DMS79 (cell line): ENCODE results near the gene GPHA2.

Experiments used
- DNase-seq: peaks from one replicate; lab custom pipeline; 2025; lab: John Stamatoyannopoulos, UW

The GPHA2 gene

DNA sequence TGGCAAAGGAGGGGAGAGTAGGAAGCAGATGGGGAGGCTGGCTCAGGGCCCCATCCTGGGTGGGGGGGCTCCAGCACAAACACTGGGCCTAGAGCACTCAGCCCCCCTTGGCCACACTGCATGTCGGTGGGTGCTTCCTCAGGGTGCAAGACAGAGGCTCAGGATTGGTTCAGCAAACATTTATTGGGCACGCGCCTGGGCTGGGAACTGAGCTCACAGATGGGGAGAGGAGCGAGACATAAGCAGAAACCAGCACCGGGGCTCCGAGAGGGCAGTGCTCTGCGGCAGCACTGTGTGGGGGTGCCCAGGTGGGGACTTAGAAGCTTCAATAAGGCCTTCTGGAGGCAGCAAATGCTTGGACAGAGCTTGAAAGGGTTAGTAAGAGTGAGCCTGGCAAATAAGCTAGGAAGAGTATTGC, 45.2 kb downstream of the GPHA2 start:
- DNase-seq: no peak

DNA sequence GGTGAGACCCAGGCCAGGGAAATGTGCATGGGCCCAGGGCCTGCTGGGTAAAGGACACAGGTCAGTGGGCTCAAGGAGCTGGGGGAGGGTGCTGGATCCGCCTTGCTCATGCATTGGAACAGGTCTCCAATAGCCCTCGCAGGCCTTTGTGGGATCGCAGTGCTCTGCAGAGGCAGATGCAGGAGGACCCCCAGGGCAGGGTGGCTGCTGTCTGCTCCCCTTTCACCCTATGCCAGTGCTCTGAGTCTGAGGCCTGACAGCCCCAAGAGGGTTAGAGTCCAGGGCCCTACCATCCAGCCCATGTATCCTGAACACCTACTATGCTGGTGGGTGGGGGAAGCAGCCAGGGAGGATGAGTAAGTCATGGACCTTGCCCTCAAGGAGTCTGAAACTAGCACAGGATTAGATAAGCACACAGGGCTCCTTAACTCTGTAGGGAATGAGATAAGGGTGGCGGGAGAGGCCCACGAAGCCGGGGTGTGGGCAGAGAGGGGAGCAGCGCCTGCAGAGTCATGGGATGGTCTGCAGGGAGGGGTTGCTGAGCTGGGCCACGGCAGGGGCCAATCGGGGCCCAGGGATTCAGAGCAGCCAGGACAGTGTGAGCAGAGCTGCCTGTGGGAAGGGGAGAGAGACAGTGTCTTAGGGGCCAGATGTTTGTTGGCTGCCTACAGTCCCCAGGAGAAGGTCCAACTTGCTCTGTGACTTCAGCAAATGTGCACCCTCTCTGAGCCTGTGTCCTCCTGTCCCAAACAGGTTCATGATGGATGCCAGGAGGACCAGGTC, 46.8 kb downstream of the GPHA2 start:
- no peak for DNase-seq

DNA sequence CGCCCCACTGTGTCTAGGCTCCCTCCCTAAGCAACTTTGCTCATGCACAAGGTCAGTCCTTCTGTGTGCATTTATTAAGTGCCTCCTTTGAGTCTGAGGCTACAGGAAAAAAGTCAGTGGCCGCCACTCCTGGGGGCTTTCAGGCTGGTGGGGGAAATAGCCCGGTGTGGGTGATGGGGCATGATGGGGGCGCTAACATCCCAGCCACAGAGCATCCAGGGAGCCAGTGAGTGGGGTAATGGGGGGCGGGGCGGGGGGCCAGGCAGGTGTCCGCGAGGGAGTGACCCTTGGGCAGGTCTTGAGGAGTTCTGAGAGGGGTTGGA, 47.3 kb downstream of the GPHA2 start:
- no peak for DNase-seq

DNA sequence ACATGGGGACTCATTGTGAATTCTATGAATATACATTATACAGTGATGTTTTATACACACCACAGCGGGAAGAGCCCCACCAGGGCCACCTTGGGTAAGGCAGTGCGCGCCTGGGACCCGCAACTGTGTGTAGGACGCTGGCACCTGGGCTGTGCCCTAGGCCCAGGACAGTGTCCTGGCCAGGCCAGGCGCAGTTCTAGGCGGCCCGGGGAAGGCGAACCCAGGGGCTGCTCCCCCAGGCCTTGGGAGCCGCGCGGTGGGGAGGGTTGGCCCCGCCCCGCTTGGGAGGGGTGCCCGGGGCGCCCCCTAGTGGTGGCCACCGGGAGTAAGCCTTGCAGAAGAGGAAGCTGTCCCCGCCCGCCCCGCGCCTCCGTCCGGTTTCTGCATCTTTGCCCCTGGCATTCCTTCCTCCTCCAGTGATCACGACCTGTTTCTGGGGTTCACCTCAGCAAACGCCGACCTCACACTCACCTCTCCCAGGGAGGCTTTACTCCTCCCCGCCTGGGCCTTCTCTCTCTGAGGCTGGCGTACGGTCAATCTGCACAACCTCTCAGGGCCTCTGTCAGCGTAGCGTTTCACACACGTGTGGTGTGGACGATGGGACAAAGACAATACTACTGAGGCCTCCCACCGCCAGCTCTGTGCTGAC, 47.8 kb downstream of the GPHA2 start:
- no peak for DNase-seq

DNA sequence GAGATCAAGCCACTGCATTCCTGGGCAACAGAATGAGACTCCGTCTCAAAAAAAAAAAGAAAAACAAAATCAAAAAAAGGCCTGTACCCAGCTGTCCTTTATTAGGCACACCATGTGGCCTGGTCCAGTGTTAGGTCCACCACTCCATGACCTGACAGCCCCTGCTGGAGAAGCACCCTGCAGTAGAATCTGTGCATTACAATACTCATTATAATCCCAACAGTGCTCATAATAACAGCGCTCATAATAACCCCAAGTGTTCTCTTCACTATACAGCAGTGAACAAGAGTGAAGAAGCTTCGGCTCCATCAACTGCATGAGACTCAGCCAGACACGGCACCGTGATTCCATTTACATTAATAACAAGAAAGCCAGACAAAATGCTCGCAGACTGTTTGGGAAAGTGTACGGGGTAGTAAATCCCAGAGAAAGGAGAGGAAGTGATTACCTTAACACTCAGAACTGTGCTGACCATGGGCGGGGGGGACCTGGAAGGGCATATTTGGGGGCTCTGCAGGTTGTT, 48.4 kb downstream of the GPHA2 start:
- no peak for DNase-seq

DNA sequence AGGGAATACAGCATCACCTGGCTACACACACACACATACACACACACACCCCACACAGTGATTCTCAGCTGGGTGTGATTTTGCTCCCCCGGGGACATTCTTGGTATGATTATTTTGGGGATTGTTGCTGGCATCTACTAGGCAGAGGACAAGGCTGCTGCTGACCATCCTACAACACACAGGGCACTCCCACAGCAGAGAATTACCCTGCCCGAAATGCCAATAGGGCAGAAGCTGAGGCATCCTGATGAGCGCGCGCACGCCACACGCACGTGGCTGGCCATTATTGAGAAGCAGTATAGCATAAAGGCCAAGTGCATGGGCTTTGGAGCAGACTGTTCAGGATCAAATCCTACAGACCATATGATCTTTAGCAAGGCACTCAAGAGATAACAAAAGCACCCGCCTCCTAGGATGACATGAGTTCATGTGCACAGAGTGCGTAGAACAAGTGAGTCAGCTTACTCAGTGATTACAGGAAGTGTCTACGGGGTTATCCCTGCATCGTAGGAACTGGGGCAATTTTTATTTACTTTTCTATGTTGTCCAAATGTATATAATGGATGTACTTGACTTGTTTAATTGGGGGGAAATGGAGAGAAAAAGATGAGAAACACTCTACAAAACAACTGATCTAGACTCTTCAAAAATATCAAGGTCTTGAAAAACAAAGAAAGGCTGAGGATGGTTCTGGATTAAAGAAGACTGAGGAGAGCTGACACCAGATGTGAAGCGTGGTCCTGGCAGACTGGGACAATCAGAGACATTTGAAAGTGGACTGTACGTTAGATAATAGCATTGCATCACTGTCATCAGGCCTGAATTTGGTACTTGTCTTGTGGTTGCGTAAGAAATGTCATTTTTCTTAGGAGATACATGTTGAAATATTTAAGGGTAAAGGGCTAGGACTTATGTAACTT, 50.1 kb downstream of the GPHA2 start:
- DNase-seq: no peak
